ENCODE data around the gene SLC35E2B. TPM values are rescaled to one million over a fixed set of nuclear protein-coding genes. Genes with fewer than 3 reads are reported as not detected.

SLC35E2B gene
- total and polyA plus RNA-seq, 2 of the 8 experiments (the other 6 are each of a cell fraction or from before 2014, with no cell fraction given), result 25.9 to 46.7 TPM

GRCh38 chr1:1703796-1704195, 11.2 kb upstream of the SLC35E2B start:
- H2BK15ac ChIP-seq (ENCODE audit: low read length), result no peak overlapping the region
- H3K4me1 ChIP-seq (replicated peaks in 1 of 4; ENCODE audit: control insufficient read depth in 3 of 4, insufficient read depth in 4 of 4, low read length in 3 of 4), result no peaks in the 10 kb centered on the region
- H3K56ac ChIP-seq (replicated peaks; ENCODE audit: insufficient read length, low read depth, low read length), result no peak overlapping the region
- H3K27me3 ChIP-seq (replicated peaks in 1 of 4; ENCODE audit: control insufficient read depth in 3 of 4, extremely low read depth in 1 of 4, insufficient read depth in 3 of 4, low read length in 3 of 4), result no peaks in the 10 kb centered on the region
- H3K79me2 ChIP-seq (ENCODE audit: control insufficient read depth in 1 of 2, insufficient read depth in 2 of 2, low read length in 2 of 2), result no peaks in the 10 kb centered on the region
- no peaks in the 10 kb centered on the region for H3K9me3 ChIP-seq (ENCODE audit: insufficient read depth in 2 of 2, low read depth in 1 of 2, low read length in 1 of 2)
- H4K20me1 ChIP-seq (replicated peaks in 1 of 2; ENCODE audit: control insufficient read depth in 1 of 2, insufficient read depth in 2 of 2, low read length in 2 of 2), result no peaks in the 10 kb centered on the region
- CTCF ChIA-PET (ENCODE audit: partially characterized antibody), result no interaction called here
- no peak overlapping the region for H4K8ac ChIP-seq (ENCODE audit: extremely low read depth, insufficient read depth, low read length)
- no peaks in the 10 kb centered on the region for H3K23me2 ChIP-seq (ENCODE audit: low read depth, low read length)
- no peak overlapping the region for H3K9ac ChIP-seq (replicated peaks in 1 of 4; ENCODE audit: extremely low read depth in 1 of 4, low read depth in 3 of 4, low read length in 3 of 4)
- no peak overlapping the region for H2AFZ ChIP-seq (ENCODE audit: low read length)
- H3K18ac ChIP-seq (ENCODE audit: extremely low read depth, low read length), result no peak overlapping the region
- no peak overlapping the region for H3K4me2 ChIP-seq (ENCODE audit: insufficient read depth in 1 of 2, low read depth in 2 of 2, low read length in 2 of 2)
- FAIRE-seq (no peak), DNase-seq (ENCODE audit: low read depth in 1 of 2, low spot score in 2 of 2) (no peak)
- no peak overlapping the region for H3K23ac ChIP-seq (ENCODE audit: insufficient read length)
- H3K4ac ChIP-seq (replicated peaks; ENCODE audit: insufficient read length, low read depth, low read length), result no peak overlapping the region
- H4K5ac ChIP-seq (ENCODE audit: insufficient read length, low read depth, low read length), result no peak overlapping the region
- POLR2A ChIA-PET (ENCODE audit: partially characterized antibody), result no interaction called here
- no peak overlapping the region for H2BK12ac ChIP-seq (ENCODE audit: low read depth, low read length)
- no peak overlapping the region for H3K4me3 ChIP-seq (ENCODE audit: extremely low read depth in 1 of 4, insufficient read depth in 2 of 4, low read depth in 3 of 4, low read length in 4 of 4)
- H2BK120ac ChIP-seq (replicated peaks; ENCODE audit: low read depth, low read length), result no peak overlapping the region
- H2BK20ac ChIP-seq (ENCODE audit: low read length), result no peak overlapping the region
- no peak overlapping the region for H2BK5ac ChIP-seq (ENCODE audit: low read depth, low read length)
- H3K79me1 ChIP-seq (ENCODE audit: low read depth, low read length), result no peaks in the 10 kb centered on the region
- no peak overlapping the region for H3K27ac ChIP-seq (ENCODE audit: low read depth, low read length)
- WGBS, 2 experiments (ENCODE audit: extremely low coverage in 1 of 2, insufficient coverage in 1 of 2, insufficient read length in 1 of 2, insufficient replicate concordance in 2 of 2, low coverage in 1 of 2, low lambda C conversion rate in 2 of 2, missing lambda C conversion rate in 1 of 2), result 94% methylated on average over 16 of the region's 22 CpGs; no CpG with 5 or more reads in 1 of the 2 experiments
- no peak overlapping the region for H3K14ac ChIP-seq (ENCODE audit: insufficient read length)
- no peak overlapping the region for H2AK5ac ChIP-seq (ENCODE audit: low read depth, low read length)
- H4K91ac ChIP-seq (replicated peaks; ENCODE audit: insufficient read length, low read length), result no peak overlapping the region
- peaks cover 0 to 17% (median 1%) of the 10 kb centered on the region in 4 experiments; a peak in 2 of 8 replicates for H3K36me3 ChIP-seq (ENCODE audit: control insufficient read depth in 2 of 4, insufficient read depth in 4 of 4, low read length in 3 of 4)
- TF ChIP-seq SIN3A (conservative IDR thresholded peaks at IDR 0.05 in 1 of 2, IDR thresholded peaks at IDR 0.05 in 1 of 2; ENCODE audit: low read depth in 1 of 2, low read length in 2 of 2), result no peak
- no peak for TF ChIP-seq GTF2F1 (IDR thresholded peaks at IDR 0.05; ENCODE audit: borderline replicate concordance, low read depth, low read length)
- no peak for TF ChIP-seq CBX8 (IDR thresholded peaks at IDR 0.05; ENCODE audit: borderline replicate concordance, low read depth, low read length)
- TF ChIP-seq ZNF274 (IDR thresholded peaks at IDR 0.05; ENCODE audit: borderline replicate concordance, extremely low read depth, low read length), result no peak
- TF ChIP-seq HDAC2 (IDR thresholded peaks at IDR 0.05; ENCODE audit: borderline replicate concordance in 1 of 2, low read depth in 2 of 2, low read length in 2 of 2), result no peak
- no peak for TF ChIP-seq CREB1 (IDR thresholded peaks at IDR 0.05)
- TF ChIP-seq RNF2 (IDR thresholded peaks at IDR 0.05; ENCODE audit: borderline replicate concordance, low read depth, low read length, missing control alignments, poor library complexity, severe bottlenecking), result no peak
- TF ChIP-seq BCL11A (IDR thresholded peaks at IDR 0.05; ENCODE audit: low read depth in 2 of 2, low read length in 2 of 2), result no peak
- no peak for TF ChIP-seq SAP30 (IDR thresholded peaks at IDR 0.05; ENCODE audit: insufficient read depth, insufficient replicate concordance, low read length)
- TF ChIP-seq HDAC6 (IDR thresholded peaks at IDR 0.05; ENCODE audit: low read depth, low read length), result no peak
- TF ChIP-seq USF2 (IDR thresholded peaks at IDR 0.05; ENCODE audit: low read length), result no peak
- no peak for TF ChIP-seq MAFK (IDR thresholded peaks at IDR 0.05; ENCODE audit: low read depth, low read length)
- TF ChIP-seq TBP (IDR thresholded peaks at IDR 0.05; ENCODE audit: low read depth, low read length), result no peak

Measured in H1 (cell line).